Breast epithelium (tissue), 4 donors: ENCODE data around the gene PKNOX2. TPM values are rescaled to one million over a fixed set of nuclear protein-coding genes. Genes with fewer than 3 reads are reported as not detected.

Experiments used
- DNase-seq, 2 donors: peaks; one replicate each; pipeline ENCODE4 v3.0.0-alpha.2; 2019; ENCODE audit warnings: low spot score in 2 of 2
- H3K27ac ChIP-seq, 2 donors: fragments of 200-600 bp; sonication (generic) in 1 of 2; one replicate each; pipeline ENCODE4 v1.5.1; 2016 to 2019; ENCODE audit warnings: mild to moderate bottlenecking in 1 of 2
- H3K27me3 ChIP-seq, 2 donors: fragments of 200-600 bp; sonication (generic) in 1 of 2; one replicate each; pipeline versions ENCODE4 v1.5.1 to v1.6.0; 2017 to 2019; ENCODE audit warnings: control low read depth in 1 of 2, mild to moderate bottlenecking in 1 of 2
- H3K36me3 ChIP-seq: fragments of 200-600 bp; one replicate; pipeline ENCODE4 v1.5.1; 2019
- H3K4me1 ChIP-seq, 2 donors: fragments of 200-600 bp; sonication (generic); one replicate each; pipeline ENCODE4 v1.5.1; 2016 to 2019; ENCODE audit warnings: control low read depth in 1 of 2
- H3K4me3 ChIP-seq, 3 donors: fragments of 200-600 bp; sonication (generic); 1 replicate in 2 of 3; 2 replicates in 1 of 3; pipeline ENCODE4 v1.5.1; 2016 to 2019; ENCODE audit warnings: mild to moderate bottlenecking in 3 of 3, moderate library complexity in 2 of 3
- H3K9me3 ChIP-seq, 2 donors: fragments of 200-600 bp; sonication (generic) in 1 of 2; one replicate each; pipeline ENCODE4 v1.5.1; 2016 to 2019; ENCODE audit warnings: control low read depth in 1 of 2
- POLR2A ChIP-seq: fragments of 450-650 bp; IDR thresholded peaks from one replicate; pipeline ENCODE4 v1.6.1; 2016; ENCODE audit warnings: antibody characterized with exemption, mild to moderate bottlenecking, moderate library complexity
- POLR2AphosphoS5 ChIP-seq, 3 donors: sonication (generic); formaldehyde crosslinking; IDR thresholded peaks; one replicate each; pipeline ENCODE4 v1.6.1; 2017; ENCODE audit warnings: antibody characterized with exemption in 3 of 3
- intact Hi-C: fragments of 100-400 bp; cut with DNase I; formaldehyde crosslinking; loops from one replicate; pipeline ENCODE4 v1.15.1; 2023; ENCODE audit warnings: low total_unique reads
- total RNA-seq, 3 donors: library from RNA; depleted of rRNA; stranded (reverse); fragments of >200 nt; gene quantifications; one replicate each; pipeline ENCODE4 v1.1.0, GENCODE V29; 2016
- TF ChIP-seq, protein P1 (sequence below), 3 donors: fragments of 450-650 bp; IDR thresholded peaks; one replicate each; pipeline ENCODE4 v1.5.1; 2016 to 2017; ENCODE audit warnings: antibody characterized with exemption in 3 of 3, mild to moderate bottlenecking in 3 of 3, moderate library complexity in 3 of 3

Gene PKNOX2, protein sequence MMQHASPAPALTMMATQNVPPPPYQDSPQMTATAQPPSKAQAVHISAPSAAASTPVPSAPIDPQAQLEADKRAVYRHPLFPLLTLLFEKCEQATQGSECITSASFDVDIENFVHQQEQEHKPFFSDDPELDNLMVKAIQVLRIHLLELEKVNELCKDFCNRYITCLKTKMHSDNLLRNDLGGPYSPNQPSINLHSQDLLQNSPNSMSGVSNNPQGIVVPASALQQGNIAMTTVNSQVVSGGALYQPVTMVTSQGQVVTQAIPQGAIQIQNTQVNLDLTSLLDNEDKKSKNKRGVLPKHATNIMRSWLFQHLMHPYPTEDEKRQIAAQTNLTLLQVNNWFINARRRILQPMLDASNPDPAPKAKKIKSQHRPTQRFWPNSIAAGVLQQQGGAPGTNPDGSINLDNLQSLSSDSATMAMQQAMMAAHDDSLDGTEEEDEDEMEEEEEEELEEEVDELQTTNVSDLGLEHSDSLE
- total RNA-seq, result 1 to 10 TPM in 1 of 3 donors, under 1 TPM in 2; 0.32 to 1.0 (median 0.66) TPM

DNA sequence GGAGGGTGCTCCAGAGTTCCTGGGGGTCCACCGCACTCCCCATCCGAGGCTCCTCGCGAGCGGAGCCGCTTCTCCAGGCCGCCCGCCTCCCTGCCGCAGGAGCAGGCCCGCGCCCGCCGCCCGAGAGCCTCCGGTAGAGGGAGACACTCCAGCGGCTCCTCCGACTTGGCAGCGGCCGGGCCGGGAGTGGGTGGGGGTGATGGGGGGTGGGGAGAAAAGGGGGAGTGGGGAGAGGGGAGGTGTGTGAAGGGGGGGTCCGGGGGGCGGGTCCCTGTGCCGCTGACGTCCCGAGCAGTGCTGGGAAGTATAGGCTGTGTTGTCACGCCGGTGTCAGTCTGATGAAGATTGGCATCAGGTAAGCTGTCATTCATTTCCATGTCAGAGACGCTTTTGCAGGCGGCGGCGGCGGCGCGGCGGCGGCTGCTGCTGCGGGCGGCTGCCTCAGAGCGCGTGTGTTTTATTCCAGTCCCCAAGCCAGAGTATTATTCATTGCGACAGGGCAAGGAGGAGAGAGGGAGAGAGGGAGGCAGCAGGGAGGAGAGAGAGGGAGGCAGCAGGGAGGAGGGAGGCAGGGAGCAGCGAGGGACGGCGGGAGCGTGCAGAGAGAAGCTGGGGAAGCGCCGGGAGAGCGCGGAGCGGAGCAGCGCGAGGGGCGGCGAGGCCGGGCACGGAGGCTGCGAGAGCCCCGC lies at the start of gene PKNOX2:
Gene PKNOX2 (plus strand): TSS at position 330 of the 689 bp plus-strand sequence. CDS start 186,555 bp downstream, outside the sequence.
- Histone ChIP-seq H3K27ac (peak within 1 kb of the TSS in 1 of 2 donors; percentile 51), H3K4me1 (no peaks in the 10 kb centered on the region), H3K4me3 (peak within 1 kb of the TSS; percentile 58 to 78 (median 65)), H3K9me3 (no peaks in the 10 kb centered on the region), H3K36me3 (no peaks in the 10 kb centered on the region), H3K27me3 (peaks cover 0 to 28% of the 10 kb centered on the region in 2 donors)
- intact Hi-C loops, result no loop called here
- peak; percentile 29 to 68 for DNase-seq
- TF ChIP-seq POLR2AphosphoS5 (IDR thresholded peaks at IDR 0.05) (no peak), POLR2A (no peak)
- TF ChIP-seq, protein P1, sequence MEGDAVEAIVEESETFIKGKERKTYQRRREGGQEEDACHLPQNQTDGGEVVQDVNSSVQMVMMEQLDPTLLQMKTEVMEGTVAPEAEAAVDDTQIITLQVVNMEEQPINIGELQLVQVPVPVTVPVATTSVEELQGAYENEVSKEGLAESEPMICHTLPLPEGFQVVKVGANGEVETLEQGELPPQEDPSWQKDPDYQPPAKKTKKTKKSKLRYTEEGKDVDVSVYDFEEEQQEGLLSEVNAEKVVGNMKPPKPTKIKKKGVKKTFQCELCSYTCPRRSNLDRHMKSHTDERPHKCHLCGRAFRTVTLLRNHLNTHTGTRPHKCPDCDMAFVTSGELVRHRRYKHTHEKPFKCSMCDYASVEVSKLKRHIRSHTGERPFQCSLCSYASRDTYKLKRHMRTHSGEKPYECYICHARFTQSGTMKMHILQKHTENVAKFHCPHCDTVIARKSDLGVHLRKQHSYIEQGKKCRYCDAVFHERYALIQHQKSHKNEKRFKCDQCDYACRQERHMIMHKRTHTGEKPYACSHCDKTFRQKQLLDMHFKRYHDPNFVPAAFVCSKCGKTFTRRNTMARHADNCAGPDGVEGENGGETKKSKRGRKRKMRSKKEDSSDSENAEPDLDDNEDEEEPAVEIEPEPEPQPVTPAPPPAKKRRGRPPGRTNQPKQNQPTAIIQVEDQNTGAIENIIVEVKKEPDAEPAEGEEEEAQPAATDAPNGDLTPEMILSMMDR (IDR thresholded peaks at IDR 0.05), result no peak

DNA sequence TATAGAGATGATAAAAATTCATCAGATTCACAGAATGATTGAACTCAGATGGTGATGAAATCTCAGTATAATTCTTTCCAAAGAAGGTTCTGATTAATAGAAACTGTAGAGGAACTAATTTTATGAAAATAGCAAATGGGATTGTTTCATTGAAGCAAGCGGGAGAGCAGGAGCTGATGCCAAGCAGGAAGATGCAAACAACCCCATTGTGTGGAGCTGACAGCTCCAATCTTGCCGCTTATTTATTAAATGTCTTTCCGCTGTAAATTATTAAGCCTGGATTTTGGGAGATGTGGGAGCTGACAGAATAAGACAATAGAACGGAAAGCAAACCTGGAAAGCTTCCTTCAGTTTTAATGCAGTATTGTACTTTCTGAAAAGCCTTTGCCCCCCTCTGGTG lies 47.1 kb upstream of the PKNOX2 start:
- DNase-seq, result no peak
- peaks cover 0 to 14% of the 10 kb centered on the region in 2 donors for H3K27me3 ChIP-seq
- intact Hi-C loops, result no loop called here
- H3K9me3 ChIP-seq, result no peaks in the 10 kb centered on the region
- TF ChIP-seq POLR2A (no peak), POLR2AphosphoS5 (IDR thresholded peaks at IDR 0.05) (no peak)
- TF ChIP-seq, protein P1 (IDR thresholded peaks at IDR 0.05), result no peak
- no peak overlapping the region for H3K27ac ChIP-seq
- H3K4me1 ChIP-seq, result no peaks in the 10 kb centered on the region
- H3K4me3 ChIP-seq, result no peak overlapping the region
- no peaks in the 10 kb centered on the region for H3K36me3 ChIP-seq

DNA sequence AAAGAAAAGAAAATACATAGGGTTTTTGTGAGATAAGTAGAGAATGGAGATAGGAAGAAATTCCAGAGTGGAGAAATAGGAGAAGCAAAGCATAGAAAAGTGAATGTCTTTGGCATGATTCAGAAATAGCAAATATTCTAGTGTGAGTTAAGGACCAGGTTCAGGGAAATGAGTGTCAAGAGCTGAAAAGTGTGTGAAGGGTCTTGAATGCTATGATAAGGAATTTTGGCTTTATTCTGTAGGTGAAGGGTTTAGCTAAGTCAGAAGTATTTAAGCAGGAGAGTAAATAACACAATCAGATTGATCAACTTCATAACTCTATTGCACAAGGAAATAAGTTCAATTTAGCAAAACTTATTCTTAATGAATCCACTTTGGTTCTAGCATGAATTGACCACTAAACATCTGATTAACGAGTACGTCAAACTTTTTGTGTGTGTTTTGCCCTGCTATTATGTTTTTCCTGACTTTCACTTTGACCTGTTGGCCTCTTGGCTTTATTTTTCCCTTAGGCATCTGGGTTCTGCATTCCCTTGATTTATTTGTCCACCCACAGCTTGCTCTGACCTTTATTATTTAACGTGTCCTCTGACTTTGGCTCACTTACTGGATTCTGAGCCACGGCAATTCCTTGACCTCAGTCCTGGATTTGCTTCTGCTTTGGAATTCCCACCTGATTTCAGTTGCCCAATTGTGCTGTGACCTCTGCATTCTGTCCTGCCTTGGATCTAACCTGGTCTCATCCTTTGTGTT lies 41.2 kb upstream of the PKNOX2 start:
- no peaks in the 10 kb centered on the region for H3K9me3 ChIP-seq
- H3K4me1 ChIP-seq, result no peaks in the 10 kb centered on the region
- H3K27ac ChIP-seq, result no peak overlapping the region
- H3K36me3 ChIP-seq, result no peaks in the 10 kb centered on the region
- DNase-seq, result no peak
- TF ChIP-seq, protein P1 (IDR thresholded peaks at IDR 0.05), result no peak
- TF ChIP-seq POLR2AphosphoS5 (IDR thresholded peaks at IDR 0.05), result no peak
- peak overlapping the region in 1 of 3 donors; percentile 0 for H3K4me3 ChIP-seq
- H3K27me3 ChIP-seq, result peaks cover 0 to 9% of the 10 kb centered on the region in 2 donors
- intact Hi-C loops, result no loop called here

DNA sequence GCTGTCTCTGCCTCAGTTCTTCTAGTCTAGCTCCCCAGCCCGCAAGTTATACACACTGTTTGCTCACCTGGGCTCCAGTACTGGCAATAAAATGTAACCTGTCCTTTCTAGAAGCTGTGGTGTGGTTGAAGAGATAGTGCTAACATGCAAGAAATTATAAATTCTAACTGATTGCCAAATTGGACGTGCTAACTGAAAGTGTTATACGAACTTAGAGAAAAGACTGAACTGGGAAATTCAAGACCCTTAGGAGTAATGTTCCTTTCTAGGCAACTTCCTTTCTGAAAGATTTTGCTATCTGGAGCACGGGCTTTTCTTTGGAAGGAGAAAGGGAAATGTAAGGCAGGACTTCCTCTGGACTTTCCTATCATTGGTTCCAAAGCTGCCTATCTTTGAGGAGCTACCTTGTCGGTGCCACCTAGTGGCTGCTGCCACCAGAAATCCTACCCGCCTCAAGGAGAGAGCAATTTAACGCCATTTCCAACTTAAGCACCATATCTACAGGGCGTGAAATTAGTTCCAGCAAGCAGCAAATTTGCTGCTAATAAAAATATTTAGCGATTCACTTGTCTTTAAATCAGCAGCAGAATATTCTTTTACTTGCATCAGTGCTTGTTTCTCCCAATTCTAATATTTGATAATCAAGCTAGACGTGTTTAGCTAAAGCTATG lies 40.5 kb upstream of the PKNOX2 start:
- Histone ChIP-seq H3K27ac (no peak overlapping the region), H3K27me3 (peaks cover 0 to 7% of the 10 kb centered on the region in 2 donors), H3K4me1 (no peaks in the 10 kb centered on the region), H3K4me3 (peak overlapping the region in 1 of 3 donors; percentile 0), H3K9me3 (no peaks in the 10 kb centered on the region), H3K36me3 (no peaks in the 10 kb centered on the region)
- intact Hi-C loops, result no loop called here
- TF ChIP-seq POLR2AphosphoS5 (IDR thresholded peaks at IDR 0.05), result no peak
- TF ChIP-seq, protein P1 (IDR thresholded peaks at IDR 0.05), result peak in 1 of 3 donors; percentile 17
- TF ChIP-seq POLR2A, result no peak
- DNase-seq, result no peak
